Panc1 (cell line): ENCODE measurements around the gene LARP4B. TPM values are rescaled to one million over a fixed set of nuclear protein-coding genes. Genes with fewer than 3 reads are reported as not detected.

Experiments used
- ATAC-seq: fragments of 200-7000 bp; cut with Tn5 transposase; 2 replicates; pipeline ENCODE4 v1.9.1; 2020; ENCODE audit warnings: mild to moderate bottlenecking, moderate library complexity
- BruUV-seq: library from RNA; stranded (reverse); fragments of 400-500 nt; replicated peaks from 2 replicates; lab custom pipeline; 2021; lab: Mats Ljungman, UMichigan
- CTCF ChIA-PET: fragments of 300-600 bp; sonication (Branson Sonifier 250); formaldehyde crosslinking; loops from one replicate; lab custom pipeline; 2022; ENCODE audit warnings: antibody characterized with exemption; lab: Charles Lee
- POLR2A ChIA-PET: fragments of 300-600 bp; sonication (Branson Sonifier 250); formaldehyde crosslinking; loops from one replicate; lab custom pipeline; 2022; ENCODE audit warnings: antibody characterized with exemption; lab: Charles Lee
- DNase-seq: peaks from one replicate; pipeline ENCODE4 v3.0.0-alpha.2; 2010; ENCODE audit warnings: low read depth, low spot score
- H3K27ac ChIP-seq: 2 replicates; pipeline ENCODE4 v1.5.1; 2011; ENCODE audit warnings: mild to moderate bottlenecking, low read length, inconsistent platforms
- H3K27me3 ChIP-seq: fragments of 200-500 bp; sonication (Bioruptor generic); 2 replicates; pipeline ENCODE4 v1.6.0; 2014; ENCODE audit warnings: low read length, inconsistent platforms; ENCODE audit not compliant: control insufficient read depth, insufficient read depth
- H3K36me3 ChIP-seq: fragments of 200-500 bp; sonication (Bioruptor generic); 2 replicates; pipeline ENCODE4 v1.5.1; 2014; ENCODE audit warnings: inconsistent platforms, mild to moderate bottlenecking, low read length, moderate library complexity; ENCODE audit not compliant: control insufficient read depth, insufficient read depth
- H3K4me1 ChIP-seq: 2 replicates; pipeline ENCODE4 v1.5.1; 2011; ENCODE audit warnings: inconsistent platforms, mild to moderate bottlenecking, low read length, moderate library complexity; ENCODE audit not compliant: control insufficient read depth, insufficient read depth
- H3K4me3 ChIP-seq, 2 experiments: 2 replicates each; pipeline ENCODE4 v1.5.1; 2011 to 2012; ENCODE audit warnings: low read depth in 2 of 2, low read length in 2 of 2, mild to moderate bottlenecking in 2 of 2, inconsistent platforms in 1 of 2, moderate library complexity in 1 of 2
- H3K9me3 ChIP-seq: fragments of 200-500 bp; sonication (Bioruptor generic); 2 replicates; pipeline ENCODE4 v1.5.1; 2014; ENCODE audit warnings: low read depth, mild to moderate bottlenecking, inconsistent platforms, low read length, moderate library complexity; ENCODE audit not compliant: control insufficient read depth, insufficient read depth
- POLR2AphosphoS5 ChIP-seq: IDR thresholded peaks from 2 replicates; pipeline ENCODE4 v1.6.1; 2012; ENCODE audit warnings: mild to moderate bottlenecking, low read depth, low read length, moderate library complexity
- SIN3A ChIP-seq: IDR thresholded peaks from 2 replicates; pipeline ENCODE4 v1.6.1; 2012; ENCODE audit warnings: low read depth, mild to moderate bottlenecking, low read length, moderate library complexity, borderline replicate concordance; ENCODE audit not compliant: insufficient read depth
- TCF7L2 ChIP-seq: IDR thresholded peaks from 2 replicates; pipeline ENCODE4 v1.6.1; 2011; ENCODE audit warnings: mild to moderate bottlenecking, low read depth, low read length, inconsistent platforms
- in situ Hi-C: cut with HindIII; loops from 2 replicates; pipeline ENCODE4 v1.10.0; 2016; ENCODE audit warnings: low sequenced_read_pairs, low pct_unique_long_range_greater_than_20kb
- intact Hi-C: fragments of 100-400 bp; cut with micrococcal nuclease; formaldehyde crosslinking; loops from one replicate; pipeline ENCODE4 v1.10.0; 2022; ENCODE audit not compliant: unreplicated experiment
- total RNA-seq: library from RNA; stranded (reverse); gene quantifications from one replicate; pipeline ENCODE4 v1.2.1, GENCODE V29; 2021; ENCODE audit not compliant: unreplicated experiment
- TF ChIP-seq, protein P1 (sequence below): fragments of 450-650 bp; IDR thresholded peaks from 2 replicates; pipeline ENCODE4 v1.5.1; 2017; ENCODE audit warnings: mild to moderate bottlenecking
- TF ChIP-seq, protein P2 (sequence below), 2 experiments: IDR thresholded peaks; 2 replicates each; pipeline ENCODE4 v1.6.1; 2011 to 2012; ENCODE audit warnings: low read depth in 2 of 2, control low read depth in 1 of 2, low read length in 1 of 2, mild to moderate bottlenecking in 1 of 2, moderate library complexity in 1 of 2; ENCODE audit not compliant: insufficient read depth in 1 of 2

Gene LARP4B
- total RNA-seq, 1 experiment from 2014 or later, result 87.0 TPM

DNA sequence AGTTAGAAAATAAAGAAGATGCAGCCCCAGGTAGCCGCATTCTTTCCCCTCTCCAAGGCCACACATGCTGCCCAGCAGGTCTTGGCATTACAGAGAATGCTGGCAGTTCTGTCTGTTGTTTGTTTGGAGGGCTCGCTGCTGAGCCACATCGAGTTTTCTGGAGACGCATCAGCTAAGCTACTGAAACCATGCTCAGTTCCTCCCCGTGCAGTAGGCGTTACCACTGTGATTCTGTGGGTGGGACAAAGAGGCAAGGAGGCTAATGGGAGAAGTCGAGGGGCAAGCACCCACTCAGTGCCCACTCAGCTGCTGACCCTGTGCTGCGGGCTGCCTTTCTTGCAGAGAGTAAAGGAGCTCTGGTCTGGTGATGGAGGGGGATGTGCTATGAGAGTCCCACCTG is 41.3 kb upstream of the LARP4B start:
- no peaks in the 10 kb centered on the region for H3K36me3 ChIP-seq
- H3K27ac ChIP-seq, result no peak overlapping the region
- ChIA-PET CTCF (no interaction called here), POLR2A (no interaction called here)
- no TSS peak for BruUV-seq
- DNase-seq (no peak), ATAC-seq (no peak)
- H3K27me3 ChIP-seq, result no peaks in the 10 kb centered on the region
- TF ChIP-seq, protein P1, sequence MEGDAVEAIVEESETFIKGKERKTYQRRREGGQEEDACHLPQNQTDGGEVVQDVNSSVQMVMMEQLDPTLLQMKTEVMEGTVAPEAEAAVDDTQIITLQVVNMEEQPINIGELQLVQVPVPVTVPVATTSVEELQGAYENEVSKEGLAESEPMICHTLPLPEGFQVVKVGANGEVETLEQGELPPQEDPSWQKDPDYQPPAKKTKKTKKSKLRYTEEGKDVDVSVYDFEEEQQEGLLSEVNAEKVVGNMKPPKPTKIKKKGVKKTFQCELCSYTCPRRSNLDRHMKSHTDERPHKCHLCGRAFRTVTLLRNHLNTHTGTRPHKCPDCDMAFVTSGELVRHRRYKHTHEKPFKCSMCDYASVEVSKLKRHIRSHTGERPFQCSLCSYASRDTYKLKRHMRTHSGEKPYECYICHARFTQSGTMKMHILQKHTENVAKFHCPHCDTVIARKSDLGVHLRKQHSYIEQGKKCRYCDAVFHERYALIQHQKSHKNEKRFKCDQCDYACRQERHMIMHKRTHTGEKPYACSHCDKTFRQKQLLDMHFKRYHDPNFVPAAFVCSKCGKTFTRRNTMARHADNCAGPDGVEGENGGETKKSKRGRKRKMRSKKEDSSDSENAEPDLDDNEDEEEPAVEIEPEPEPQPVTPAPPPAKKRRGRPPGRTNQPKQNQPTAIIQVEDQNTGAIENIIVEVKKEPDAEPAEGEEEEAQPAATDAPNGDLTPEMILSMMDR, result no peak
- TF ChIP-seq SIN3A, result no peak
- TF ChIP-seq TCF7L2, result no peak
- TF ChIP-seq, protein P2, sequence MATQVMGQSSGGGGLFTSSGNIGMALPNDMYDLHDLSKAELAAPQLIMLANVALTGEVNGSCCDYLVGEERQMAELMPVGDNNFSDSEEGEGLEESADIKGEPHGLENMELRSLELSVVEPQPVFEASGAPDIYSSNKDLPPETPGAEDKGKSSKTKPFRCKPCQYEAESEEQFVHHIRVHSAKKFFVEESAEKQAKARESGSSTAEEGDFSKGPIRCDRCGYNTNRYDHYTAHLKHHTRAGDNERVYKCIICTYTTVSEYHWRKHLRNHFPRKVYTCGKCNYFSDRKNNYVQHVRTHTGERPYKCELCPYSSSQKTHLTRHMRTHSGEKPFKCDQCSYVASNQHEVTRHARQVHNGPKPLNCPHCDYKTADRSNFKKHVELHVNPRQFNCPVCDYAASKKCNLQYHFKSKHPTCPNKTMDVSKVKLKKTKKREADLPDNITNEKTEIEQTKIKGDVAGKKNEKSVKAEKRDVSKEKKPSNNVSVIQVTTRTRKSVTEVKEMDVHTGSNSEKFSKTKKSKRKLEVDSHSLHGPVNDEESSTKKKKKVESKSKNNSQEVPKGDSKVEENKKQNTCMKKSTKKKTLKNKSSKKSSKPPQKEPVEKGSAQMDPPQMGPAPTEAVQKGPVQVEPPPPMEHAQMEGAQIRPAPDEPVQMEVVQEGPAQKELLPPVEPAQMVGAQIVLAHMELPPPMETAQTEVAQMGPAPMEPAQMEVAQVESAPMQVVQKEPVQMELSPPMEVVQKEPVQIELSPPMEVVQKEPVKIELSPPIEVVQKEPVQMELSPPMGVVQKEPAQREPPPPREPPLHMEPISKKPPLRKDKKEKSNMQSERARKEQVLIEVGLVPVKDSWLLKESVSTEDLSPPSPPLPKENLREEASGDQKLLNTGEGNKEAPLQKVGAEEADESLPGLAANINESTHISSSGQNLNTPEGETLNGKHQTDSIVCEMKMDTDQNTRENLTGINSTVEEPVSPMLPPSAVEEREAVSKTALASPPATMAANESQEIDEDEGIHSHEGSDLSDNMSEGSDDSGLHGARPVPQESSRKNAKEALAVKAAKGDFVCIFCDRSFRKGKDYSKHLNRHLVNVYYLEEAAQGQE (IDR thresholded peaks at IDR 0.05; ENCODE audit: insufficient read depth in 1 of 2, low read depth in 2 of 2, low read length in 1 of 2), result no peak
- no peak for TF ChIP-seq POLR2AphosphoS5
- no peak overlapping the region for H3K4me3 ChIP-seq
- H3K9me3 ChIP-seq, result no peaks in the 10 kb centered on the region
- intact Hi-C loops (no loop called here), in situ Hi-C loops (no loop called here)
- no peaks in the 10 kb centered on the region for H3K4me1 ChIP-seq

DNA sequence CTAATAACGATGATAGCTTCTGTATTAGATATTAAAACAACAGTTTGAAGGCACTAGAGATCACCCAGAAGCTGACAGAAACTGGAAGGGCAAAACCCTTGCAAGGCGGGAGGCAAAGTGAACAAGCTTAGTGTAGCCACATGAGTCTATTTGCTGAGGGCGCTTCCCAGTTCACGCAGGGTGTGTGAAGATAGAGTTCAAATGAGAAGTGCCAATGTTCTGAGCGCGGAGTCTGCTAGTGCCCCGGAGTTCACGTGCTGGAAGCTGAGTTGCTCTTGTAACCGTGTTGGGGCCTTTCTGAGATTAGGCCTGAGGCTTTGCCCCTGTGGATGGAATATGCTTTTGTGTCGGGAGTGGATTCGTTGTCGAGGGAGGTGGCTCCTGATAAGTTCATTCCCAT is 40.1 kb upstream of the LARP4B start:
- POLR2A ChIA-PET, result interaction anchor here (0.6 kb wide), 1 partner anchor 56 kb away, joined by 10 read pairs; no protein-coding TSS in a partner anchor
- Histone ChIP-seq H3K9me3 (no peaks in the 10 kb centered on the region), H3K36me3 (no peaks in the 10 kb centered on the region), H3K27me3 (no peaks in the 10 kb centered on the region), H3K27ac (no peak overlapping the region), H3K4me1 (no peaks in the 10 kb centered on the region), H3K4me3 (no peak overlapping the region)
- BruUV-seq, result no TSS peak
- DNase-seq (no peak), ATAC-seq (no peak)
- in situ Hi-C loops, result no loop called here
- TF ChIP-seq, protein P1, result no peak
- TF ChIP-seq, protein P2 (IDR thresholded peaks at IDR 0.05; ENCODE audit: insufficient read depth in 1 of 2, low read depth in 2 of 2, low read length in 1 of 2), result no peak
- intact Hi-C loops, result no loop called here
- CTCF ChIA-PET, result no interaction called here
